Mesenchymal stem cell (in vitro differentiated cells and primary cell): ENCODE measurements around the gene MN1.

Source experiments
- DNase-seq: peaks from one replicate; pipeline ENCODE4 v3.0.0-alpha.2; 2013
- H2AFZ ChIP-seq: one replicate; pipeline ENCODE4 v1.6.1; 2013; ENCODE audit warnings: low read depth, mild to moderate bottlenecking, control low read depth, inconsistent platforms, low read length, moderate library complexity
- H2AK5ac ChIP-seq: 2 replicates; pipeline ENCODE4 v1.6.1; 2013; ENCODE audit warnings: low read length, moderate library complexity, mild to moderate bottlenecking, inconsistent platforms; ENCODE audit not compliant: severe bottlenecking
- H2BK120ac ChIP-seq: one replicate; pipeline ENCODE4 v1.6.1; 2013; ENCODE audit warnings: low read depth, mild to moderate bottlenecking, inconsistent platforms, low read length, moderate library complexity
- H2BK12ac ChIP-seq, 2 experiments: one replicate each; pipeline ENCODE4 v1.6.1; 2013; ENCODE audit warnings: inconsistent platforms in 2 of 2, low read length in 2 of 2, mild to moderate bottlenecking in 2 of 2, moderate library complexity in 2 of 2, control low read depth in 1 of 2
- H2BK15ac ChIP-seq: one replicate; pipeline ENCODE4 v1.6.1; 2013; ENCODE audit warnings: mild to moderate bottlenecking, low read depth, inconsistent platforms; ENCODE audit not compliant: poor library complexity, severe bottlenecking
- H2BK5ac ChIP-seq: 2 replicates; pipeline ENCODE4 v1.6.1; 2013; ENCODE audit warnings: low read depth, mild to moderate bottlenecking, low read length, control low read depth, inconsistent platforms; ENCODE audit not compliant: poor library complexity, severe bottlenecking
- H3K14ac ChIP-seq, 2 experiments: one replicate each; pipeline ENCODE4 v1.6.1; 2013; ENCODE audit warnings: inconsistent platforms in 2 of 2, low read length in 2 of 2, control low read depth in 1 of 2, mild to moderate bottlenecking in 1 of 2, moderate library complexity in 1 of 2
- H3K18ac ChIP-seq, 2 experiments: one replicate each; pipeline ENCODE4 v1.6.1; 2013; ENCODE audit warnings: inconsistent platforms in 2 of 2, low read length in 2 of 2, control low read depth in 1 of 2, low read depth in 1 of 2, mild to moderate bottlenecking in 1 of 2
- H3K23ac ChIP-seq, 2 experiments: one replicate each; pipeline ENCODE4 v1.6.1; 2013; ENCODE audit warnings: inconsistent platforms in 2 of 2, low read length in 2 of 2, mild to moderate bottlenecking in 2 of 2, moderate library complexity in 2 of 2, control low read depth in 1 of 2
- H3K27ac ChIP-seq: 2 replicates; pipeline ENCODE4 v1.5.1; 2013; ENCODE audit warnings: mild to moderate bottlenecking, moderate library complexity, low read length, control low read depth, inconsistent platforms; ENCODE audit not compliant: poor library complexity, severe bottlenecking
- H3K27me3 ChIP-seq, 2 experiments: 2 replicates each; pipeline versions ENCODE4 v1.6.1 to v1.7.0; 2013; ENCODE audit warnings: low read length in 2 of 2, mild to moderate bottlenecking in 2 of 2, moderate library complexity in 2 of 2, control low read depth in 1 of 2, inconsistent platforms in 1 of 2; ENCODE audit not compliant: control insufficient read depth in 1 of 2, insufficient read depth in 1 of 2
- H3K36me3 ChIP-seq, 2 experiments: 2 replicates each; pipeline versions ENCODE4 v1.6.1 to v1.7.0; 2013; ENCODE audit warnings: low read length in 2 of 2, control low read depth in 1 of 2, inconsistent platforms in 1 of 2, low read depth in 1 of 2, mild to moderate bottlenecking in 1 of 2; ENCODE audit not compliant: insufficient read depth in 2 of 2, control insufficient read depth in 1 of 2
- H3K4ac ChIP-seq, 2 experiments: one replicate each; pipeline ENCODE4 v1.6.1; 2013; ENCODE audit warnings: inconsistent platforms in 2 of 2, low read length in 2 of 2, mild to moderate bottlenecking in 2 of 2, moderate library complexity in 2 of 2, control low read depth in 1 of 2, low read depth in 1 of 2
- H3K4me1 ChIP-seq: 2 replicates; pipeline ENCODE4 v1.6.1; 2013; ENCODE audit warnings: low read depth, low read length, control low read depth; ENCODE audit not compliant: control insufficient read depth, insufficient read depth
- H3K4me2 ChIP-seq: 2 replicates; pipeline ENCODE4 v1.6.1; 2013; ENCODE audit warnings: low read length, mild to moderate bottlenecking, inconsistent platforms; ENCODE audit not compliant: poor library complexity, severe bottlenecking
- H3K4me3 ChIP-seq, 2 experiments: 2 replicates each; pipeline versions ENCODE4 v1.5.1 to v1.7.0; 2013; ENCODE audit warnings: low read length in 2 of 2, mild to moderate bottlenecking in 2 of 2, control low read depth in 1 of 2, low read depth in 1 of 2; ENCODE audit not compliant: insufficient read depth in 1 of 2
- H3K79me1 ChIP-seq: replicated peaks from 2 replicates; pipeline ENCODE4 v1.6.1; 2013; ENCODE audit warnings: mild to moderate bottlenecking, control low read depth, low read length, inconsistent platforms; ENCODE audit not compliant: poor library complexity, severe bottlenecking
- H3K9ac ChIP-seq: 2 replicates; pipeline ENCODE4 v1.7.0; 2013; ENCODE audit warnings: mild to moderate bottlenecking, low read length, moderate library complexity
- H3K9me3 ChIP-seq: 2 replicates; pipeline ENCODE4 v1.7.0; 2013; ENCODE audit warnings: mild to moderate bottlenecking, low read length; ENCODE audit not compliant: control insufficient read depth
- H4K8ac ChIP-seq: one replicate; pipeline ENCODE4 v1.6.1; 2013; ENCODE audit warnings: inconsistent platforms, mild to moderate bottlenecking, low read length, moderate library complexity
- H4K91ac ChIP-seq: one replicate; pipeline ENCODE4 v1.6.1; 2013; ENCODE audit warnings: mild to moderate bottlenecking, low read length, inconsistent platforms
- WGBS: methylation state at CpG from one replicate; pipeline ENCODE4 v1.1.7; 2013; ENCODE audit warnings: mixed read lengths; 5-methylcytosine and 5-hydroxymethylcytosine counted together

MN1 gene

GRCh38 chr22:27706489-27706888 lies 95.1 kb downstream of the MN1 start:
- Histone ChIP-seq H2BK5ac (no peak overlapping the region), H3K4ac (no peak overlapping the region), H3K4me3 (no peak overlapping the region), H3K36me3 (no peaks in the 10 kb centered on the region), H4K91ac (no peak overlapping the region), H3K9ac (no peak overlapping the region), H3K14ac (no peak overlapping the region), H2AK5ac (no peak overlapping the region), H3K27ac (no peak overlapping the region), H3K4me2 (no peak overlapping the region), H3K23ac (no peak overlapping the region), H3K9me3 (peaks cover 7% of the 10 kb centered on the region), H3K27me3 (peaks cover 8 to 12% of the 10 kb centered on the region in 2 experiments), H3K79me1 (no peaks in the 10 kb centered on the region), H3K18ac (no peak overlapping the region), H2AFZ (no peak overlapping the region), H4K8ac (no peak overlapping the region), H3K4me1 (peaks cover 2% of the 10 kb centered on the region), H2BK12ac (no peak overlapping the region), H2BK15ac (no peak overlapping the region), H2BK120ac (no peak overlapping the region)
- DNase-seq, result no peak
- 100% methylated on average over 1 of the region's 5 CpGs for WGBS

GRCh38 chr22:27705408-27706080 lies 96.0 kb downstream of the MN1 start:
- no peak overlapping the region for H3K9ac ChIP-seq
- no peak overlapping the region for H4K8ac ChIP-seq
- H3K27ac ChIP-seq, result no peak overlapping the region
- H3K18ac ChIP-seq, result no peak overlapping the region
- no peak overlapping the region for H3K23ac ChIP-seq
- H2AFZ ChIP-seq, result no peak overlapping the region
- no peak overlapping the region for H2BK5ac ChIP-seq
- WGBS, result 90% methylated on average over 12 of the region's 12 CpGs
- H3K27me3 ChIP-seq, result peaks cover 8 to 12% of the 10 kb centered on the region in 2 experiments
- no peak overlapping the region for H3K14ac ChIP-seq
- H2BK12ac ChIP-seq, result no peak overlapping the region
- H3K4me3 ChIP-seq, result no peak overlapping the region
- no peak overlapping the region for H2BK15ac ChIP-seq
- no peak for DNase-seq
- no peak overlapping the region for H4K91ac ChIP-seq
- no peaks in the 10 kb centered on the region for H3K79me1 ChIP-seq
- no peak overlapping the region for H2AK5ac ChIP-seq
- H3K4ac ChIP-seq, result no peak overlapping the region
- no peaks in the 10 kb centered on the region for H3K36me3 ChIP-seq
- H2BK120ac ChIP-seq, result no peak overlapping the region
- no peak overlapping the region for H3K4me2 ChIP-seq
- H3K4me1 ChIP-seq, result peaks cover 2% of the 10 kb centered on the region
- H3K9me3 ChIP-seq, result peaks cover 7% of the 10 kb centered on the region

- Histone ChIP-seq H3K14ac (no peak overlapping the region), H3K27me3 (peaks cover 7 to 8% of the 10 kb centered on the region in 2 experiments), H2BK5ac (no peak overlapping the region), H2BK12ac (no peak overlapping the region), H4K91ac (no peak overlapping the region), H3K9ac (no peak overlapping the region), H2BK15ac (no peak overlapping the region), H3K4me1 (peaks cover 6% of the 10 kb centered on the region), H3K79me1 (no peaks in the 10 kb centered on the region), H3K27ac (no peak overlapping the region), H2AFZ (no peak overlapping the region), H2BK120ac (no peak overlapping the region), H3K4ac (no peak overlapping the region), H3K36me3 (no peaks in the 10 kb centered on the region), H3K4me3 (no peak overlapping the region), H3K9me3 (peaks cover 7% of the 10 kb centered on the region), H4K8ac (no peak overlapping the region), H3K23ac (no peak overlapping the region), H3K18ac (no peak overlapping the region), H2AK5ac (no peak overlapping the region), H3K4me2 (no peak overlapping the region)
- 100% methylated on average over 6 of the region's 6 CpGs for whole genome bisulfite sequencing
- DNase-seq, result no peak
These were observed 97.0 kb downstream of the MN1 start for GRCh38 chr22:27704581-27704980.

- Histone ChIP-seq H2AFZ (no peak overlapping the region), H2BK120ac (no peak overlapping the region), H3K27ac (no peak overlapping the region), H3K4me2 (no peak overlapping the region), H3K9ac (no peak overlapping the region), H3K23ac (no peak overlapping the region), H3K4me1 (peaks cover 8% of the 10 kb centered on the region), H3K9me3 (peaks cover 14% of the 10 kb centered on the region), H3K36me3 (no peaks in the 10 kb centered on the region), H3K4me3 (no peak overlapping the region), H4K8ac (no peak overlapping the region), H4K91ac (no peak overlapping the region), H3K4ac (no peak overlapping the region), H2AK5ac (no peak overlapping the region), H3K18ac (no peak overlapping the region), H2BK12ac (no peak overlapping the region), H2BK5ac (no peak overlapping the region), H3K14ac (no peak overlapping the region), H3K27me3 (peaks cover 4 to 7% of the 10 kb centered on the region in 2 experiments), H2BK15ac (no peak overlapping the region), H3K79me1 (no peaks in the 10 kb centered on the region)
- DNase-seq, result no peak
- WGBS, result 78% methylated on average over 8 of the region's 10 CpGs
These were observed 102.1 kb downstream of the MN1 start for GRCh38 chr22:27699383-27700019.
